Neuronal stem cell (in vitro differentiated cells): Measurements from ENCODE around the gene CEP131.

Experiments
- DNase-seq: peaks from one replicate; pipeline ENCODE4 v3.0.0-alpha.2; 2013; ENCODE audit warnings: low spot score
- H2AFZ ChIP-seq: one replicate; pipeline ENCODE4 v1.6.1; 2013; ENCODE audit warnings: mild to moderate bottlenecking, low read length, inconsistent platforms
- H2AK5ac ChIP-seq: 2 replicates; pipeline ENCODE4 v1.6.1; 2013; ENCODE audit warnings: low read depth, mild to moderate bottlenecking, inconsistent platforms, low read length, moderate library complexity, mixed read lengths
- H2BK120ac ChIP-seq: 2 replicates; pipeline ENCODE4 v1.6.1; 2013; ENCODE audit warnings: low read depth, mild to moderate bottlenecking, inconsistent platforms, low read length, moderate library complexity, mixed read lengths
- H2BK12ac ChIP-seq: one replicate; pipeline ENCODE4 v1.6.1; 2013; ENCODE audit warnings: low read length, inconsistent platforms
- H2BK15ac ChIP-seq: 2 replicates; pipeline ENCODE4 v1.6.1; 2013; ENCODE audit warnings: mild to moderate bottlenecking, low read length, inconsistent platforms, mixed read lengths
- H2BK5ac ChIP-seq: one replicate; pipeline ENCODE4 v1.6.1; 2013; ENCODE audit warnings: inconsistent platforms, mild to moderate bottlenecking, low read length, moderate library complexity
- H3K14ac ChIP-seq: one replicate; pipeline ENCODE4 v1.6.1; 2013; ENCODE audit warnings: low read length, inconsistent platforms
- H3K18ac ChIP-seq: 2 replicates; pipeline ENCODE4 v1.6.1; 2013; ENCODE audit warnings: low read length, inconsistent platforms
- H3K23ac ChIP-seq: 2 replicates; pipeline ENCODE4 v1.6.1; 2013; ENCODE audit warnings: low read depth, mild to moderate bottlenecking, mixed read lengths, low read length, inconsistent platforms; ENCODE audit not compliant: poor library complexity
- H3K27ac ChIP-seq: replicated peaks from 3 replicates; pipeline ENCODE4 v1.5.1; 2013; ENCODE audit warnings: low read length, inconsistent platforms
- H3K27me3 ChIP-seq, 3 experiments: 2 replicates each; pipeline ENCODE4 v1.6.1; 2013; ENCODE audit warnings: low read length in 3 of 3, mild to moderate bottlenecking in 2 of 3, inconsistent platforms in 1 of 3, low read depth in 1 of 3, mixed read lengths in 1 of 3, moderate library complexity in 1 of 3; ENCODE audit not compliant: control insufficient read depth in 3 of 3, insufficient read depth in 3 of 3
- H3K36me3 ChIP-seq, 2 donors: replicated peaks in 1 of 2; 2 replicates each; pipeline ENCODE4 v1.6.1; 2013; ENCODE audit warnings: low read length in 2 of 2; ENCODE audit not compliant: control insufficient read depth in 2 of 2, insufficient read depth in 2 of 2
- H3K4ac ChIP-seq: 2 replicates; pipeline ENCODE4 v1.6.1; 2013; ENCODE audit warnings: inconsistent platforms, mild to moderate bottlenecking, low read length, moderate library complexity
- H3K4me1 ChIP-seq, 2 donors: 1 replicate in 1 of 2; 2 replicates in 1 of 2; pipeline ENCODE4 v1.6.1; 2013; ENCODE audit warnings: low read length in 2 of 2, low read depth in 1 of 2; ENCODE audit not compliant: control insufficient read depth in 2 of 2, insufficient read depth in 1 of 2
- H3K4me2 ChIP-seq: one replicate; pipeline ENCODE4 v1.6.1; 2013; ENCODE audit warnings: mild to moderate bottlenecking, low read length, inconsistent platforms; ENCODE audit not compliant: insufficient read depth, poor library complexity, severe bottlenecking
- H3K4me3 ChIP-seq, 2 donors: 2 replicates each; pipeline ENCODE4 v1.5.1; 2013; ENCODE audit warnings: low read length in 2 of 2, mild to moderate bottlenecking in 2 of 2, inconsistent platforms in 1 of 2, moderate library complexity in 1 of 2
- H3K79me1 ChIP-seq: one replicate; pipeline ENCODE4 v1.6.1; 2013; ENCODE audit warnings: low read depth, mild to moderate bottlenecking, inconsistent platforms, low read length, moderate library complexity
- H3K9ac ChIP-seq: one replicate; pipeline ENCODE4 v1.6.1; 2013; ENCODE audit warnings: mild to moderate bottlenecking, low read depth, low read length, inconsistent platforms; ENCODE audit not compliant: poor library complexity
- H3K9me3 ChIP-seq, 2 donors: replicated peaks in 1 of 2; 2 replicates each; pipeline versions ENCODE3 to v1.6.1; 2013; ENCODE audit warnings: low read length in 2 of 2, mild to moderate bottlenecking in 2 of 2, inconsistent platforms in 1 of 2, low read depth in 1 of 2, mixed read lengths in 1 of 2, moderate library complexity in 1 of 2; ENCODE audit not compliant: control insufficient read depth in 2 of 2, insufficient read depth in 1 of 2
- H4K8ac ChIP-seq: one replicate; pipeline ENCODE4 v1.6.1; 2013; ENCODE audit warnings: low read depth, mild to moderate bottlenecking, inconsistent platforms, low read length, moderate library complexity
- H4K91ac ChIP-seq: one replicate; pipeline ENCODE4 v1.6.1; 2013; ENCODE audit warnings: low read length, low read depth, mild to moderate bottlenecking, inconsistent platforms; ENCODE audit not compliant: poor library complexity
- WGBS, 2 donors: extraction: QIAGEN DNeasy Blood & Tissue Kit; methylation state at CpG; one replicate each; pipeline ENCODE4 v1.1.7; 2013; ENCODE audit warnings: missing lambda C conversion rate in 2 of 2, mixed read lengths in 1 of 2; ENCODE audit not compliant: insufficient read length in 2 of 2, insufficient replicate concordance in 1 of 2; ENCODE audit errors: extremely low coverage in 2 of 2; 5-methylcytosine and 5-hydroxymethylcytosine counted together

CEP131 gene

DNA sequence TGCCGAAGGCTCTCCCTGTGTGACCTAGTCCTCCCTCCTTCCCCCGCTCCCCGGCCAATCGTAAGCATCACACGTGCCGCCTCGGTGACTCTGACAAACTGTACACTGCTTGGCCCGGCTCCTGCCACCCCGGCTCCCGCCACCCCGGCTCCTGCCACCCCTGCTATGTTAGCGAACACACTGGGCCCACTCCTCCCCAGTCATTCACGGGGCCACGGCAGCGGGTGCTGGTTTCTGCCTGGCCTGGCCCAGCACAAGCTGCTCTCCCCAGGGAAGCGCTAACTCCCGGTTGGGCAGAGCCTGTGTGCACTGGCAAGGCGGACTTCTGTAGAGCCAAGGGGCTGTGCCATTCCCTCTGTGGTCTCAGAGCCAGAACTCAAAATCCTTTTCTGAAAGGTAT is 38.3 kb upstream of the CEP131 start:
- Histone ChIP-seq H2BK120ac (no peak overlapping the region), H3K23ac (peak overlapping the region; percentile 97), H3K9me3 (no peaks in the 10 kb centered on the region), H3K9ac (peak overlapping the region; percentile 60), H2AK5ac (no peak overlapping the region), H3K4ac (no peak overlapping the region), H3K4me3 (no peak overlapping the region), H2BK15ac (no peak overlapping the region), H3K36me3 (peaks cover 10 to 64% of the 10 kb centered on the region in 2 donors), H3K4me1 (no peaks in the 10 kb centered on the region), H3K27me3 (no peaks in the 10 kb centered on the region), H3K27ac (no peak overlapping the region), H4K8ac (no peak overlapping the region), H2BK5ac (no peak overlapping the region), H3K79me1 (peaks cover 6% of the 10 kb centered on the region), H4K91ac (no peak overlapping the region), H3K18ac (no peak overlapping the region), H2BK12ac (peak overlapping the region; percentile 22), H3K14ac (no peak overlapping the region), H2AFZ (no peak overlapping the region), H3K4me2 (no peak overlapping the region)
- WGBS, 2 donors, result no CpG with 5 or more reads among the region's 18 CpGs
- no peak for DNase-seq

GRCh38 chr17:81260641-81261040 is 37.9 kb upstream of the CEP131 start:
- Histone ChIP-seq H3K9me3 (no peaks in the 10 kb centered on the region), H3K36me3 (peaks cover 10 to 60% of the 10 kb centered on the region in 2 donors)
- no CpG with 5 or more reads among the region's 19 CpGs for WGBS, 2 donors

DNA sequence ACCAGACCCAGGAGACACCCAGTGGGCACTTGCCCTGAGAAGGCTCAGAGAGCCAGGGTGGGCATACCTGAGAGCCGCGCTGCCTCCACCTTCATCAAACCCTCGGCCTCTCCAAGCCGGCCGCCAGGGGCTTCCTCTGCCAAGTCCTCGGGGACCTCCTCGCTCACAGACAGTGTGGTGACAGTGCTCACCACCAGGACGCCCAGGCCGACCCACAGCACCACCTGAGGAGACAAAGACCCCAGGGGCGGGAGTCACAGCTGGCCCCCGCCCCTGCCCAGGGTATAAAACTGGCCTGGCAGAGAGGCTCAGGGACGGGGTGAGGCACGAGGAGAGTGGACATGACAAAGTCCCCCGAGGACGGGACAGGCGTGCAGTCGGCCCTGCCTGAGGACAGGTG is 37.4 kb upstream of the CEP131 start:
- Histone ChIP-seq H2BK15ac (no peak overlapping the region), H3K36me3 (peaks cover 10 to 55% of the 10 kb centered on the region in 2 donors)
- WGBS, 2 donors, result no CpG with 5 or more reads among the region's 17 CpGs

More at GRCh38 chr17:81260641-81261040, 37.9 kb upstream of the CEP131 start:
- no peak overlapping the region for H2BK120ac ChIP-seq
- H3K79me1 ChIP-seq, result peaks cover 6% of the 10 kb centered on the region
- H4K8ac ChIP-seq, result no peak overlapping the region
- H3K4me3 ChIP-seq, result peak overlapping the region in 1 of 2 donors; percentile 61
- no peak overlapping the region for H4K91ac ChIP-seq
- H3K4ac ChIP-seq, result no peak overlapping the region
- H3K9ac ChIP-seq, result no peak overlapping the region
- no peak overlapping the region for H3K14ac ChIP-seq
- H2AK5ac ChIP-seq, result peak overlapping the region; percentile 2
- H3K27me3 ChIP-seq, result no peaks in the 10 kb centered on the region
- H3K4me2 ChIP-seq, result no peak overlapping the region
- DNase-seq, result no peak
- H3K23ac ChIP-seq, result peak overlapping the region; percentile 97
- H3K18ac ChIP-seq, result no peak overlapping the region
- peak overlapping the region; percentile 22 for H2BK12ac ChIP-seq
- no peak overlapping the region for H3K27ac ChIP-seq
- no peak overlapping the region for H2BK15ac ChIP-seq
- no peaks in the 10 kb centered on the region for H3K4me1 ChIP-seq
- H2BK5ac ChIP-seq, result no peak overlapping the region
- H2AFZ ChIP-seq, result no peak overlapping the region

DNA sequence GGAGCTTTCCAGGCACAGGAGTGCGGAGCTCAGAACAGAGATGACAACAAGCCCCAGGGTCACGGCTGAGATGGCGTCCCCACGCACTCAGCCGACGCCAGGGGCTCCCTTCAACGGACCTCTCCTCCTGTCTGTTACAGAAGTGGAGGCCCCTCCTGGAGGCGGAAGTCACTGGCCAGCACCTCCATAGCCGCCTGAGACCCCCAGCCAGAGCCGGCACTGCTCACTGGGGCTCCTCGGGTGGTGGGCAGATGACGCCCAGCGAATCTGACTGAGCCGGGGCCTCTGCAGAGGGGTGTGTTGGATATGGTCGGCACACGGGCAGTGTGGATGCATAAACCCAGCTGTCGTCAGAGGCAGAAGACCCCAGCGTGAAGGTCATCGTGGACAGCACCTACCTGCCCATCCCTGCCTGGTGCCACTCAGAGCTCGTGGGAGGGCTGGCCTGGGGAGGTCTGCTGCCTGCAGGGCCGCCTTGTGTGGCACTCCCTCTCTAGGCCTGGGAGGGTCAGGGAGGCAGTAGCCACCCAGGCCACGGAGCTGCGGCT is 36.4 kb upstream of the CEP131 start:
- H3K79me1 ChIP-seq, result peaks cover 6% of the 10 kb centered on the region
- H3K4me1 ChIP-seq, result peaks cover 2 to 5% of the 10 kb centered on the region in 2 donors
- H3K27me3 ChIP-seq, result no peaks in the 10 kb centered on the region
- H2BK12ac ChIP-seq, result no peak overlapping the region
- peak overlapping the region; percentile 66 for H2BK5ac ChIP-seq
- H3K23ac ChIP-seq, result peak overlapping the region; percentile 31
- H4K91ac ChIP-seq, result no peak overlapping the region
- no peak overlapping the region for H2BK120ac ChIP-seq
- H4K8ac ChIP-seq, result no peak overlapping the region
- no peaks in the 10 kb centered on the region for H3K9me3 ChIP-seq
- DNase-seq, result no peak
- H3K36me3 ChIP-seq, result peaks cover 10 to 50% of the 10 kb centered on the region in 2 donors
- no peak overlapping the region for H3K4ac ChIP-seq
- H3K14ac ChIP-seq, result no peak overlapping the region
- H2AFZ ChIP-seq, result no peak overlapping the region
- no peak overlapping the region for H3K18ac ChIP-seq
- peak overlapping the region in 1 of 2 donors; percentile 36 for H3K4me3 ChIP-seq
- no peak overlapping the region for H3K27ac ChIP-seq
- no peak overlapping the region for H2BK15ac ChIP-seq
- H3K4me2 ChIP-seq, result no peak overlapping the region
- H2AK5ac ChIP-seq, result no peak overlapping the region
- no CpG with 5 or more reads among the region's 23 CpGs for WGBS, 2 donors
- no peak overlapping the region for H3K9ac ChIP-seq

More for the DNA sequence above, 37.4 kb upstream of the CEP131 start:
- Histone ChIP-seq H4K8ac (no peak overlapping the region), H3K18ac (no peak overlapping the region), H3K27me3 (no peaks in the 10 kb centered on the region), H2BK120ac (no peak overlapping the region), H2BK5ac (no peak overlapping the region), H3K4me2 (no peak overlapping the region), H3K4me1 (peaks cover 0 to 2% of the 10 kb centered on the region in 2 donors), H3K9ac (no peak overlapping the region), H2AFZ (no peak overlapping the region), H3K4ac (no peak overlapping the region), H3K4me3 (no peak overlapping the region), H3K23ac (peak overlapping the region; percentile 97), H3K79me1 (peaks cover 6% of the 10 kb centered on the region), H2BK12ac (no peak overlapping the region), H3K14ac (no peak overlapping the region), H3K9me3 (no peaks in the 10 kb centered on the region), H2AK5ac (peak overlapping the region; percentile 2), H4K91ac (no peak overlapping the region), H3K27ac (no peak overlapping the region)
- no peak for DNase-seq
